K562 treated with DMSO at 1 percent for 12 hours (cell line): ENCODE data around the gene PRRG4. TPM values are rescaled to one million over a fixed set of nuclear protein-coding genes. Genes with fewer than 3 reads are reported as not detected.

ENCODE experiments used
- total RNA-seq: library from RNA; unstranded; fragments of 300-600 nt; gene quantifications from 2 replicates; pipeline ENCODE4 v1.2.3, GENCODE V29; 2022; ENCODE audit not compliant: insufficient read depth

The PRRG4 gene
- not detected in 2 replicates for total RNA-seq

DNA sequence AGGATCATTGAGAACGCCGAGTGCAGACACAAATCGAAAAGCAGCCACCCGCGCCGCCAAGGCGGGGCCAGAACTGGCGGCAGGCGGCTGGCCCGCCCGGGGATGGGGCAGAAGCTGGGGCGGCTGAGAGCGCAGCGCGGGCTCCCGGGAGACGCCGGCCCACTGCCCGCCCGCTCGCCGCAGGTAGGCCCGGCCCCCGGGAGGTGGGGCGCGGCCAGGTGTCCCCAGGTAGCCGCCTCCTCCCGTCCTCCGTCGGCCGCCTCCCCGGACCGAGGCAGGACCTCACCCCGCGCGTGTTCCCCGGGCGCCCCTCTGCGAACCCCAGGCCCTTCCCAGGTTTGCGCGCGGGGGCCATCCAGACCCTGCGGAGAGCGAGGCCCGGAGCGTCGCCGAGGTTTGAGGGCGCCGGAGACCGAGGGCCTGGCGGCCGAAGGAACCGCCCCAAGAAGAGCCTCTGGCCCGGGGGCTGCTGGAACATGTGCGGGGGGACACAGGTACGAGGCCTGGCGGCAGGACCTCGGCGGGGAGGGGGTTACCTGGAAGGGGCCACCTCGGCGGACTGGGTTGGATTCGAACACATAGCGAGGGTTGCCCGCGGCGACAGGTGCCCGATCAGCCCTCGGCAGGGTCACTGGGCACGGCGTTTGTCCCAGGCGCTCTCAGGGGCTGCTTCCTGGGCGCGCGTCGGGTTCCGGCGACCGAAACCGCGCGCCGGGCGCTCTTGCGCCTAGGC is at the start of gene PRRG4:
TSS of gene PRRG4 (plus strand) at position 248 of the 733 bp plus-strand sequence. CDS start 603 bp downstream, outside the sequence.

DNA sequence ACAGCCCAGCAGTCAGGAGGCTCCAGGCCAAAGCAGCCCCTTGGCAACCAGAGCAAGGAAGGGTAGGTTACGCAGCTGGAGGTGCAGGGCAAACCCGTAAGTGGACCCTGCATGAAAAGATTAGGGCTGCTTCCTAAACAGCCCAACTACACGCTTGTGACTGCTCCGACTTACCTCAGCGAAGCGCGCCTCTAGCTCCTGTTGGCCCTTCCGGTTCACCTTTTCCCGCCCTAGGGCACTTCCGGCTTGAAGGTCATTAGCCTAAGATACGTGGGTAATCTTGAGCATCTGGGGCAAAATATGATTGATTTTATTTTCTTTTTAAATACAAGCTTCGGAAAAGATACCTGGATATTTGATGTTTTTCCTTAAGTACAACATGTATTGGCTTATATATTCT is 35.3 kb upstream of the PRRG4 start, which contains the start of gene CCDC73:
TSS of gene CCDC73 (minus strand) at position 224 of the 400 bp plus-strand sequence. CDS start 34,419 bp downstream, outside the sequence.

DNA sequence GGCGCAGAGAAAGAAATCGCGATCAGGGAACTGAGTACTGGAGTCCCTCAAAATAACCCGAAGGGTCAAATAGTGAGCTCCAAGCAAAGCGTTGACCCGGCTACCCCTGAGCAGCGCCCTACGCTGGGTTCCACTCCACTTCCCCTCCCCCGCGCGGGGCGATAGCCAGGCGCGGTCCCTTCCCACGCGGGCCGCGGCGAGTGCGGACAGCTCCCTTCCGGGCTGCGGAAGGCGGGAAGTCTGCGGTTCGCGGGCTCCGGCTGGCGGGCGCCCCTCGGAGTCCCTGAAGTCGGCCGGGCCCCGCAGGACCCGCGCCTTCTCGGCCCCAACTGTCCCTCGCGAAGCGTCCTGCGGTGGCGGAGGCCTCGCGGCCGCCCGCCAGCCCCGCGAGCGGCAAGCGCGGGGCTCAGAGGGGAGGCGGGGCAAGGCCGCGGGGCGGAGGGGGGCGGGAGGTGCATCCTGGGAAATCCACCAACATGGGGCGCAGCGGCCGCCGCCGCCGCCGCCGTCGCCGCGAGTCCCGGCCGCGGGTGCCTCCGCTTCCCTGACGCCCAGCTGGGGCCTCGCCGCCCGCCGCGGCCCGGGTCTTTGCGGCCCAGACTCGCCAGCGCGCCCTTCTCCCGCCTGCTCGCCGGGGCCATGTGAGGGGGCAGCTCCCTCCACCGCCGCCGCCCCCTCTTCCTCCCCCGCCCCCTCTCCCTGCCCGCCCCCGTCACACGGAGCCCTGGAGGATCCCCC is 62.8 kb downstream of the PRRG4 start, which contains the start of gene QSER1:
TSS of gene QSER1 (plus strand) at position 457 of the 738 bp plus-strand sequence. CDS start 315 bp downstream, outside the sequence.

Other genes starting within 250 kb of the PRRG4 start
- gene EIF3M, start 246.1 kb upstream of the PRRG4 start, total RNA-seq = 380 and 383 TPM in 2 replicates
- gene CCDC73, start 35.3 kb upstream of the PRRG4 start, total RNA-seq = not detected in 2 replicates
- gene QSER1, start 62.9 kb downstream of the PRRG4 start, total RNA-seq = 2.2 and 16.7 TPM in 2 replicates
- 3.0 and 7.3 TPM in 2 replicates for gene DEPDC7, start 186.0 kb downstream of the PRRG4 start, total RNA-seq
- gene TCP11L1, start 209.6 kb downstream of the PRRG4 start, total RNA-seq = 1.2 and 6.0 TPM in 2 replicates